OCI-M1 (cell line): Measurements from ENCODE around the gene ULBP1.
A peak's percentile ranks its signal among the peaks of the same experiment; 100 is the strongest.
"Not testable (repeated sequence)": the region's sequence is repeated elsewhere in the genome, so short reads cannot be mapped to it uniquely, and the experiment has no call there.

Experiments
- DNase-seq: peaks from one replicate; lab custom pipeline; 2025; lab: John Stamatoyannopoulos, UW

ULBP1 gene

GRCh38 chr6:149977221-149977620 lies 13.5 kb downstream of the ULBP1 start:
- no peak for DNase-seq

DNA sequence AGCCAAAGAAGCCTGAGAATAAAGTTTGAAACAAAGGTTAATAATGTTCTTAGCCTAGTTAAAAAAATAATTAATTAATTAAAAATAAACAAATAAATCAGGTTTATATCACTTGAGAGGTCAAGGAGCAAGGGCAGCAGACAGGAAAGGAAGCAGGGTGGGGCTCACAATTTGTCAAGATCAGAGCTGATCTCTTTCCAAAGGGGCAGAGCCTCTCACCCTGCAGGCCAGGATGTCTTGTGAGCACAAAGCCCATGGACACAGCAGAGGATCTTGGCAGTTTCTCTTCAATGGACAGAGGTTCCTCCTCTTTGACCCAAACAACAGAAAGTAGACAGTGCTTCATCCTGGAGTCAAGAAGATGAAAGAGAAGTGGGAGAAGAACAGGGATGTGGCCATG lies 14.9 kb downstream of the ULBP1 start:
- no peak for DNase-seq

- DNase-seq: no peak
These were observed 15.6 kb downstream of the ULBP1 start for GRCh38 chr6:149979293-149979692.

DNA sequence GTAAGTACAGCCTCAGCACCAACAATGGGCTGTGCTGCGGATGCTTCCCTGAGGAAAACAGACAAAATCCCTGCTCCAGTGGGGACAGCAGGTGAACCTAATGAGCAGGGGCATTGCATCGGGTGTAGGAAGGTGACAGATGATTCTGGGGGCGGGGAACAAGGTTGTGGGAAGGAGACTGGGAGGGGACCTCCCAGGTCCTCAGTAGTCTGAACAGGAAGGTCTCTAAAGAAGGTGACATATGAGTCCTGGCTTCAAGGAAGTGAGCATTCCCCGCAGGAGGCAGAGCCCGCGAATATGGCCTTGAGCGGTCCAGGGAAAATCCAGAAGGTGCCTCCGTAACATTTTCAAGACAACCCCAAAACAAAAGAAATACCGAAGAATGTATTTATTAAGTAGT lies 19.4 kb downstream of the ULBP1 start:
- no peak for DNase-seq

DNA sequence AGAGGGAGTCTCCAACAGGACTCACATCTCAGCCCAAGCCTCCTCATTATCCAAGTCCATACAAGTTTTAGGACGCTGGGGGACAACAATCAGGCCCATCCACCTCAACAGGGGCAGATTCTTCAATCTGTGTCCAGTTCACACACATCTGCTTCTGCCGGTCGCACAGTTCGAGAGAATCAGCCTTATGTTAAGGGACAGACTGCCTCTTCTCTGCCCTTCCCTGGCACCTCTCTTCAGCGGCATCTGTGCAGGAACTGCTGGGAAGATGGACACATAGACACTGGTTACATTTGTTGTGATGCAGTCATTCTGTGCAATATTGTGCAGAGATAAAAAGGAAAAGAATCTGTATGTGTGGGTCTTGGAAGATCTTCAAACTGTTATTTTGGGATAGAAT lies 21.0 kb downstream of the ULBP1 start:
- DNase-seq: no peak

DNA sequence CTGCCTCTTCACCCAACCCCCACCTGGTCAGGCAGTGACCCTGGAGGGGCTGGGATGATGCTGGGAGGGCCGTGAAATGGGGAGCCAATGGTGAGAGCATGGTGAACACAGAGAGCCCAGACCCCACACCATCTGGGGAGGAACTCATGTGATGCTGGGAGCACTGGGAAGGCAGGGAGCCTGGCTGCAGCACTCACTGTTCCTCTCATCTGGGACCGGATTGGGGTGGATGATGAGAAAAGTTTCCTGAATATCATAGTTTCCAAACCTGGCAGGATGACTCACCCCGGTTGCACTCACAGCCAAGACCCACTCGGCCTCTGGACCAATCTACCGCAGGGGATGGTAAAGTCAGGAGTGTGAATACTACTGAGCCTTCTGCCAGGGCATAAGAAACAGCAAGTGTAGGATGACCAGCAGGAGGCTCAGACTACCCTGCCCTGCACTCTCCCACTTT lies 21.8 kb downstream of the ULBP1 start:
- DNase-seq: no peak

- DNase-seq: no peak
These were observed 23.9 kb downstream of the ULBP1 start for GRCh38 chr6:149987602-149988107.

- DNase-seq: no peak
These were observed 25.0 kb downstream of the ULBP1 start for GRCh38 chr6:149988550-149989346.

DNA sequence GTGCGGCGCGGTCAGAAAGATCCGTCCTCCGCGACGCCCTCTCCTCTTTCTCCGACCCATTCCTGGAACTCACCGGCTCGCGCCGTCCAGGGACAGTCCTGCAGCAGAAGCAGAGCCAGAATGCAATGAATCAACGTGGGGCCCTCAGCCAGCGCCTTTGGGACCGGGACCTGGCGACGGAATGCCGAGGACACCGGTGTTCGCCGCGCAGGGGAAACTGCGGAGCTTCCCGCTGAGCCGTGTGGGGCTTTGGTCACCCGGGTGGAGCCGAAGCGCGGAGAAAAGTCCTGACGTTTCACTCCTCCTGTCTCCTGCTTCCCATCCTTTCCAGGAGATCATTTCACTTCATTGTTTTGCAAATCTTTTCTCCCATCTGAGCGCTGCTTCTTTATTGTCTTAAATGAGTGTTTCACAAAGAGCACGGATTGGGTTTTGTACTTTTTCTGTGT lies 26.5 kb downstream of the ULBP1 start:
- no peak for DNase-seq

DNA sequence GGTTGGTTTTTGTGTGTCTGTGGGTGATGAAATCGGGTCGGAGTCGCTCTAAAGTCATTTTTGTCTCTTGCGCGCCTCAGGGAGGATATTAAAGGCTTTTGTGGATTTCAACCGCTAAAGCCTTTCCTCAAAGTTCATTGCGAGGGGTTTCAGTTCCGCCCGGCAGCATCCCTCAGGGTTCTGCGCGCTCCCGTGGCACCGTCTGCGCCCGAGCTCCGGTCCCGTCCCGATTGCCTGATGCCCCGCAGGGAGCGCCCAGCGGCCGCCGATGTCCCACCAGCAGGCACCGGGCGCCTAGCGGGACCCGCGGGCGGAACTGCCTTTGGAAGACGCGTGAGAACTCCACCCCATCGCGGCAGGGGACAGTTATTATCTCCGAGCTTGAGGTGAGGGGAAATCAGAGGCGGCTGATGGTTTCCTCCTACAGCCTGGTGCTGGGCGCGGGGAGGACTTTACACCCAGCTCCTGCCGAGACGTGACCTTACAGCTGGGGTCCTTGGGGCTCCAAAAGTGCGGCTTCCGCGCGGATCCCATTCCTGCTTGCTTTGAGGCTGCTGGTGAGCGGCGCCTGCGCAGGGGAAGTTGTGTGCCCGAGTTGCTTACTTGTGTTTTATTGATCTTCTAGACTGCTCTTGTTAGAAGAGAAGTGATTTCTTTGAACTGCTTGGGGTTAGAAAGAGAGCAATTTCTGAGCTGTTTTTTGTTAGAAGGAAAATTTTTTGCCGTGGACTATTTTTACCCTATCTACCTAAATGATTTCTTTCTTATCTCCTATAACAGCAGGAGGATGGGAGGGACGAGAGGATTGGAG lies 27.1 kb downstream of the ULBP1 start:
- DNase-seq: no peak

GRCh38 chr6:149991472-149991795 lies 27.7 kb downstream of the ULBP1 start:
- DNase-seq: not testable (repeated sequence)

GRCh38 chr6:149991838-149992237 lies 28.1 kb downstream of the ULBP1 start:
- no peak for DNase-seq

DNA sequence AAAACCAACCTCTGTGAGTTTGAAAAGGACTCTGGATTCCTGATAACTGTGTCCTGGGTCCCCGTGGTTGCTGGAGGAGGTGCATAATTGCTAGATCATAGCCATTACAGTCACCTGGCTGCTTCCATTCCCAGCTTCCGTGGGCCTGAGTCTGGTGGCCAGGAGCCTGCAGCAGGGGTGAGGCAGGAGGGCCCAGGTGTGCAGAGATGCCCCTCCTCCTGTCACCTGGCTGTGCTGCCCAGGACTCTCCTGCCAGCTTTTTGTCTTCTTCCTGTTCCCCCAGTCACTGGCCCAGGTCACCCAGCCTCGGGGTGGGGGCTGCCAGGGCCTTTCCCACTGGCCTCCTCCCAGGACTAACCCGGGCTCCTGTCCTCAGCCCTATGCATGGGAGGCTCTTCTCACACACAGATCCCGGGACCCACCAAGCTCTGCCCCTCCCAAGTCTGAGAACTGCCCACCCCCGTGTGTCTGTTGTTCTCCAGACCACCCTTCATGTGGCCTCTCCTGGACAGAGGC lies 31.6 kb downstream of the ULBP1 start:
- DNase-seq: no peak

GRCh38 chr6:149995971-149996370 lies 32.2 kb downstream of the ULBP1 start:
- DNase-seq: no peak

DNA sequence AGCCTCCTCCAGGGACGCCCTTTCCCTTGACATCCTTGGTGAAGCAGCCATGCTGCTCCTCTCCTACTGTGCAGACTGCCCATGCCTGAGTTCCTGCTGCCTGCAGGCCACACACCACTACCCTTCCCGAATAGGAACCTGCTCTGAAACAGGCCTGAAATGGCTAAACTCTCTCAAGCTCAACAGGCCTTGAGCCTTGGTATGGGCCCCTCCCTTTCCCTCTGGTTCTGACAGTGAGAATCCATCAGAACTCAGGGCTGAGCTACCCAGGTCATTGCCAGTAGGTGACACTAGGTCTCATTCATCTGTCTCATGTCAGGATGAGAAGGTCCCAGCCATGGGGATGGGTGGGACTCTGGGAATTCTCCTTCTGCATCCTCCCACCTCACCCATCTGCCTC lies 35.9 kb downstream of the ULBP1 start:
- no peak for DNase-seq

DNA sequence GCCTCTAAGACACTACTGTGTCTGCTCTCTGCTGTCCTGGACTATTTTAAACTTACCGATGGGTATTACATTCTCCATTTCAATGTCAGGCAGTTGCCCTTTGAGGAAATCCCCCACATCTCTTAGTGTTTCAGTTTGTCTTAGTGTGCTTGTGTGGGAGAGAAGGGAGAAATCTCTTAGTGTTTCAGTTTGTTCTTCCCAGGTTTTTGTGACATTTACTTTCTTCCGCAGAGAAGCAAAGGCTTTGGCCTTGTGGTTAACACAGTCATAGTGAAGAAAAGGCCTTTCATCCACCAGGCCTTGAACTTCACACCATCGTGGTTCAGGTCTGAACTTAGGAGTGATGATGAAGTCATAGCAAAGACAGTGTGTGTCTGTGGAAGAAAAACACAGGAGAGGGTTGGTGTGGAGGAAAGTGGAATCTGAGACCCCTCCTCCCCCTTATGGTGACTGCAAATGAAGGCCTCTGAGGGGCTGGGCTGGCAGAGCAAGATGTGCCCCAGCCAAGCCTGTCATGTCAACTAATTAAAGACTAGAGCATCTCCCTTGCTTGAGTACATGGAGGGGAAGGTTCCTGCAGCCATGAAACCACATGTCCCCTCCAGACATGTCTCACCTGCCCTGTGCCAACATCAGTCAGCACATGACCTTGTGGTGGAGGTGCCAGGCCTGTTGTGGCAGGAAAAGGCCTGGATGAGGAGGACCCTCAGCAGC lies 37.7 kb downstream of the ULBP1 start:
- no peak for DNase-seq

DNA sequence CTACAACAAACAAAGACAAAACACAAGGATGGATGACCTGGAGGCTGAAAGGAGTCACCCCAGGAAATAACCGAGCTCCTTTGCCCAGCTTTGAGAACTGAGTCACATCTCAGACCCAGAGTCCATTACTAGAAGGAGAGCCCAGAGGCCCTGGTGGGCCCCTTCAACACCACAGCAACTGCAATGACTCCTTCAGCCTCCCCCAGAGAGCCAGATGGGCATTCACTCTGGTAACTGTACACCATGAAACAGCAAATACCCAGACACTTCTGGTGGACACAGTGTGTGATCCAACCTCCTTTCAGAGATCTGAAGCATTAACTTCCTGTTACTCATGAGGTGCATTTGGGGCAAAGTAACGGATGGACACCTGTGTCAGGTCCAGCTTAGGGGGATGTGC lies 39.0 kb downstream of the ULBP1 start:
- no peak for DNase-seq

DNA sequence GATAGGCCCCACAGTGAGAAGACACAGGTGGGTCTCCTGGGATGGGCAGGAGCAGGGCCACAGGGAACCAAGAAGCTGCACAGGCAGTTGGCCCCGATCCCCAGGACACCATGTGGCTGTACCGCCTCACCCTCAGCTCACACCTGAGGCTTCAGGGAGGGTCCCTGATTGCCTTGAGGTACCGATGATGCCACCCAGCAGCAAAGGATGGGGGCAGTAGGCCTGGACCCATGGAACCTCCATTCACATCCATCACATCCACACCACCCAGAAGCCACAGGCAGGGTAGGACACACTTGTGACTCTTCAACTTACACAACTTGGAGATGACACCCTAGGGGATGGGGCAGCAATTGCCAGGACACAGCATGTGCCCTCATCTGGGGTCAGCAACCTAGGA lies 39.9 kb downstream of the ULBP1 start:
- not testable (repeated sequence) for DNase-seq

- DNase-seq: no peak
These were observed 40.5 kb downstream of the ULBP1 start for GRCh38 chr6:150004101-150004782.

DNA sequence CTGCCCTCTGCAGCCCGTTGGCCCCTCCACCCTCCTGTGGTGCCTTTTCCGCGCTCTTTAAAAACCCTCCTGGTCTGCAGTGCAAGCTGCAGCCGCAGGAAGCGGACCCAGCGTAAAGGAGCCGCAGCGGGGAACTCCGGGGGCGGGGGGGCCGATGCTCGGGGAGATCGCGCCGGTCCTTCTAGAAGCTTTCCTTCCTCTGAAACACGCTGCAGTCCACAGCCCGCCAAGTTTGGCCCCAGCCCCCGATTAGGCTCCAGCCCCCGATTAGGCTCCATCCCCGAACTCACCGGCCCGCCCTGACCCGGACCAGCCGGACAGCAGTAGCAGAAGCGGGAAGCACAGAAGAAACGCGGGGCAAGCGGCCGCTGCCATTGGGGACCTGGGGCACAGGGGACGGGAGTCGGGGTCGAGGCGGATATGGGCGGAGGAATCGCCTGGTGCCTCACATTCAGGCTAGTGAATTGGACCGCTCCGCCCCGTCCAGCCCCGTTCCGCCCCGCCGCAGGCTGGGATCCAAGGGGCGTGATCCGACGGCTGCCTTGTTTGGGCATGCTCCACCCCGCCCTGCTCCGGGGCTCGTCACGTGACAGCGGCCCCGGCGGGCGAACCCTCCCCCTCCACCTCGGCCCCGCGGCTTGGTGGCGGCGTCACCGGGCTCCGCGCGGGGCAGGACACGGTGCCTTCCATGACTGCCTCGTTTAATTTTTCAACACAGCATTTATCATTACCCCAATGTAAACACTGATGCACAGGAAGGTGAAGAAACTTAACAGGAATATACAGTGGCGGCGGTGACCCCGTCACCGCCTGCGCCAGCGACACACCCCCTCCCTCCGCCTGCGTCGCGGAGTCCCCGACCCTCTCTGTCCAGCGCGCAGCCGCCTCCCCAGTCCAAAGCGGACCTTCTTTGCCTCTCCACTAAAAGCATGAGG lies 41.3 kb downstream of the ULBP1 start:
- DNase-seq: peak; percentile 96
